Body of pancreas (tissue), 4 donors: ENCODE results near the gene SUPV3L1. TPM values are rescaled to one million over a fixed set of nuclear protein-coding genes. Genes with fewer than 3 reads are reported as not detected.

Experiments
- ATAC-seq: fragments of 150-250 bp; one replicate; pipeline ENCODE4 v1.9.1; 2016
- DNase-seq, 4 donors: peaks; one replicate each; pipeline ENCODE4 v3.0.0-alpha.2; 2019
- H3K27ac ChIP-seq, 4 donors: fragments of 200-600 bp; sonication (generic); 1 replicate in 3 of 4; 2 replicates in 1 of 4; pipeline versions ENCODE4 v1.5.1 to v1.6.1; 2016 to 2019; ENCODE audit warnings: mild to moderate bottlenecking in 1 of 4, mixed read lengths in 1 of 4, moderate library complexity in 1 of 4
- H3K27me3 ChIP-seq, 2 donors: fragments of 200-600 bp; sonication (generic); one replicate each; pipeline ENCODE4 v1.6.0; 2016; ENCODE audit warnings: mild to moderate bottlenecking in 1 of 2
- H3K36me3 ChIP-seq, 2 donors: fragments of 200-600 bp; sonication (generic); replicated peaks in 1 of 2; 2 replicates each; pipeline ENCODE4 v1.5.1; 2016; ENCODE audit warnings: low read depth in 2 of 2; ENCODE audit not compliant: insufficient read depth in 1 of 2
- H3K4me1 ChIP-seq: fragments of 200-600 bp; sonication (generic); one replicate; pipeline ENCODE4 v1.6.0; 2016
- H3K4me3 ChIP-seq, 2 donors: fragments of 200-600 bp; sonication (generic); 1 replicate in 1 of 2; 2 replicates in 1 of 2; pipeline ENCODE4 v1.5.1; 2016 to 2019
- H3K9me3 ChIP-seq, 3 donors: fragments of 200-600 bp; sonication (generic); 1 replicate in 2 of 3; 2 replicates in 1 of 3; pipeline ENCODE4 v1.5.1; 2016
- CTCF ChIP-seq, 7 experiments: fragments of 450-650 bp in 4 of 7; fragments of 200-600 bp in 3 of 7; sonication (generic) in 3 of 7; IDR thresholded peaks; one replicate each; pipeline ENCODE4 v1.5.1; 2016 to 2019; ENCODE audit warnings: antibody characterized with exemption in 7 of 7
- POLR2A ChIP-seq, 3 donors: fragments of 450-650 bp; IDR thresholded peaks; one replicate each; pipeline ENCODE4 v1.6.1; 2016; ENCODE audit warnings: antibody characterized with exemption in 3 of 3, mild to moderate bottlenecking in 2 of 3
- WGBS, 2 donors: methylation state at CpG; one replicate each; pipeline ENCODE4 v1.1.5; 2017; 5-methylcytosine and 5-hydroxymethylcytosine counted together
- intact Hi-C: fragments of 100-400 bp; cut with DNase I; formaldehyde crosslinking; loops from one replicate; pipeline ENCODE4 v1.15.1; 2023
- total RNA-seq, 2 donors: library from RNA; depleted of rRNA; stranded (reverse); fragments of >200 nt; gene quantifications; one replicate each; pipeline ENCODE4 v1.1.0, GENCODE V29; 2016

SUPV3L1 gene
- total RNA-seq, 2 donors from 2014 or later = 10.9 to 25.1 TPM

- DNase-seq (no peak), ATAC-seq (no peak)
- no peaks in the 10 kb centered on the region for H3K27me3 ChIP-seq
- no peak overlapping the region for H3K27ac ChIP-seq
- TF ChIP-seq CTCF (IDR thresholded peaks at IDR 0.05) = no peak
- TF ChIP-seq POLR2A (IDR thresholded peaks at IDR 0.05) = no peak
- no peaks in the 10 kb centered on the region for H3K4me1 ChIP-seq
- 68 to 75% methylated on average over 3 of the region's 3 CpGs for WGBS, 2 donors
- intact Hi-C loops = no loop called here
- no peaks in the 10 kb centered on the region for H3K9me3 ChIP-seq
- H3K4me3 ChIP-seq = no peak overlapping the region
- peaks cover 9 to 18% of the 10 kb centered on the region in 2 donors for H3K36me3 ChIP-seq
Observed at GRCh38 chr10:69209787-69210484, 29.9 kb downstream of the SUPV3L1 start.

- TF ChIP-seq POLR2A (IDR thresholded peaks at IDR 0.05) = no peak
- no peak for TF ChIP-seq CTCF (IDR thresholded peaks at IDR 0.05)
- Histone ChIP-seq H3K9me3 (no peaks in the 10 kb centered on the region), H3K36me3 (peaks cover 9 to 13% of the 10 kb centered on the region in 2 donors), H3K27me3 (no peaks in the 10 kb centered on the region), H3K4me1 (no peaks in the 10 kb centered on the region), H3K4me3 (no peak overlapping the region), H3K27ac (no peak overlapping the region)
- intact Hi-C loops = no loop called here
- ATAC-seq (no peak), DNase-seq (no peak)
- WGBS, 2 donors = 31 to 43% methylated on average over 2 of the region's 2 CpGs
Observed at GRCh38 chr10:69211104-69211503, 31.1 kb downstream of the SUPV3L1 start.

GRCh38 chr10:69211524-69211923 lies 31.5 kb downstream of the SUPV3L1 start:
- DNase-seq (no peak), ATAC-seq (no peak)
- Histone ChIP-seq H3K4me3 (no peak overlapping the region), H3K27ac (no peak overlapping the region), H3K4me1 (no peaks in the 10 kb centered on the region), H3K36me3 (peaks cover 9 to 10% of the 10 kb centered on the region in 2 donors), H3K9me3 (no peaks in the 10 kb centered on the region), H3K27me3 (no peaks in the 10 kb centered on the region)
- TF ChIP-seq POLR2A (IDR thresholded peaks at IDR 0.05) = no peak
- TF ChIP-seq CTCF (IDR thresholded peaks at IDR 0.05) = no peak
- WGBS, 2 donors = 84 to 92% methylated on average over 3 of the region's 3 CpGs
- intact Hi-C loops = no loop called here

- H3K4me1 ChIP-seq = peaks cover 11% of the 10 kb centered on the region
- no peak overlapping the region for H3K4me3 ChIP-seq
- no peak for ATAC-seq
- peaks cover 0 to 2% of the 10 kb centered on the region in 2 donors for H3K36me3 ChIP-seq
- TF ChIP-seq POLR2A (IDR thresholded peaks at IDR 0.05) = no peak
- no peak for TF ChIP-seq CTCF (IDR thresholded peaks at IDR 0.05)
- DNase-seq = no peak
- WGBS, 2 donors = 33 to 34% methylated on average over 5 of the region's 5 CpGs
- H3K27me3 ChIP-seq = no peaks in the 10 kb centered on the region
- intact Hi-C loops = no loop called here
- H3K27ac ChIP-seq = no peak overlapping the region
- no peaks in the 10 kb centered on the region for H3K9me3 ChIP-seq
Observed at GRCh38 chr10:69213591-69214311, 33.7 kb downstream of the SUPV3L1 start.
